NT2/D1 (cell line): ENCODE data around the gene TMEM130.

Source experiments
- DNase-seq: peaks from one replicate; pipeline ENCODE4 v3.0.0-alpha.2; 2011; ENCODE audit warnings: low read depth, low spot score
- H3K27me3 ChIP-seq: 2 replicates; pipeline ENCODE4 v1.6.0; 2011; ENCODE audit warnings: mild to moderate bottlenecking; ENCODE audit not compliant: insufficient read length, insufficient read depth
- H3K36me3 ChIP-seq: 2 replicates; pipeline ENCODE4 v1.6.1; 2011; ENCODE audit warnings: mild to moderate bottlenecking, low read length, mixed read lengths; ENCODE audit not compliant: insufficient read depth, insufficient read length
- H3K4me1 ChIP-seq: 2 replicates; pipeline ENCODE4 v1.5.1; 2011; ENCODE audit not compliant: insufficient read depth, insufficient read length
- H3K4me3 ChIP-seq: 2 replicates; pipeline ENCODE4 v1.5.1; 2011; ENCODE audit warnings: low read depth; ENCODE audit not compliant: insufficient read length
- H3K9ac ChIP-seq: 2 replicates; pipeline ENCODE4 v1.6.0; 2011; ENCODE audit warnings: low read depth; ENCODE audit not compliant: insufficient read length
- H3K9me3 ChIP-seq: 2 replicates; pipeline ENCODE4 v1.5.1; 2011; ENCODE audit warnings: mild to moderate bottlenecking, low read length; ENCODE audit not compliant: insufficient read depth
- SUZ12 ChIP-seq: IDR thresholded peaks from 2 replicates; pipeline ENCODE4 v1.6.1; 2011; ENCODE audit not compliant: insufficient read length, insufficient read depth; ENCODE audit errors: extremely low read depth
- YY1 ChIP-seq: IDR thresholded peaks from 2 replicates; pipeline ENCODE4 v1.6.1; 2011; ENCODE audit not compliant: insufficient read length, insufficient read depth
- ZNF274 ChIP-seq: IDR thresholded peaks from 2 replicates; pipeline ENCODE4 v1.6.1; 2011; ENCODE audit warnings: mild to moderate bottlenecking, low read depth, low read length

Gene TMEM130

DNA sequence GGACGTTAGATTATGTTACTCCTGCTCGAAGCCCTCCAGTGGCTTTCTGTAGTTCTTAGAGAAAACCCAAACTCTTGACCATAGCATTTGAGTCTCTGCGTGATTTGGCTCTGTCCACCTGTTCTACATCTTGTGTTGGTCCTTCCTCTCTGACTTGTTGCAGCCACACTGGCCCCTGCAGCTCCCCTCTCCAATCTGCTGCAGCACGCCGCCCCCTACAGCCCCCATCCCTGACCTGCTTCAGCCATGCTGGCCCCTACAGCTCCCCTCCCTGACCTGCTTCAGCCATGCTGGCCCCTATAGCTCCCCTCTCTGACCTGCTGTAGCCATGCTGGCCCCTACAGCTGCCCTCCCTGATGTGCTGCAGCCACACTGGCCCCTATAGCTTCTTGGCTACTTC is 37.8 kb upstream of the TMEM130 start:
- peaks cover 34% of the 10 kb centered on the region; the same call in 1 of the 2 replicates for H3K9me3 ChIP-seq
- H3K9ac ChIP-seq = no peak overlapping the region
- DNase-seq = peak; percentile 38
- H3K4me3 ChIP-seq = no peak overlapping the region
- TF ChIP-seq YY1 (no peak), SUZ12 (no peak), ZNF274 (no peak)
- no peaks in the 10 kb centered on the region for H3K4me1 ChIP-seq
- peaks cover 83% of the 10 kb centered on the region for H3K36me3 ChIP-seq
- no peaks in the 10 kb centered on the region for H3K27me3 ChIP-seq

- H3K9ac ChIP-seq = no peak overlapping the region
- H3K9me3 ChIP-seq = peaks cover 29% of the 10 kb centered on the region; the same call in 1 of the 2 replicates
- no peak overlapping the region for H3K4me3 ChIP-seq
- no peak for TF ChIP-seq YY1
- no peak for TF ChIP-seq SUZ12
- no peak for TF ChIP-seq ZNF274
- H3K4me1 ChIP-seq = no peaks in the 10 kb centered on the region
- DNase-seq = no peak
- H3K27me3 ChIP-seq = no peaks in the 10 kb centered on the region
- H3K36me3 ChIP-seq = peaks cover 83% of the 10 kb centered on the region
Observed at GRCh38 chr7:98903246-98903645, 33.4 kb upstream of the TMEM130 start.

GRCh38 chr7:98902523-98902922 is 32.7 kb upstream of the TMEM130 start:
- Histone ChIP-seq H3K36me3 (peaks cover 83% of the 10 kb centered on the region), H3K4me3 (no peak overlapping the region), H3K27me3 (no peaks in the 10 kb centered on the region), H3K9me3 (peaks cover 21% of the 10 kb centered on the region; the same call in 1 of the 2 replicates), H3K4me1 (no peaks in the 10 kb centered on the region), H3K9ac (no peak overlapping the region)
- no peak for DNase-seq
- no peak for TF ChIP-seq ZNF274
- no peak for TF ChIP-seq SUZ12
- no peak for TF ChIP-seq YY1

DNA sequence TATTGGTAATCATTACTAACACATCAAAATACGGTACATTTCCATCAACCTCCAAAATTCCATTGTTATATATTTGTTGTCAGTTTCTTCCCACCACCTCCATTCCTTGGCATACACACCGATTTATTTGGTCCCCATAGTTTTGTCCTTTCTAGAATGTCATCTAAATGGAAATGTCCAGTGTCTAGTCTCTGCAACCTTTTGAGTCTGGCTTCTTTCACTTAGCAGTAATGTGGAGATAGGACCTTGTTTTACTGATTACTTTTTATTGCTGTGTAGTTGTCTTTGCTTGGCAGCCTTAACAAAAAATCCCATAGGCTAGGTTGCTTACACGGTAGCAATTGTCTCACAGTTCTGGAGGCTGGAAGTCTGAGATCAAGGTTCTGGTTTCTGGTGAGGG is 31.0 kb upstream of the TMEM130 start:
- Histone ChIP-seq H3K4me3 (no peak overlapping the region), H3K36me3 (peaks cover 88% of the 10 kb centered on the region), H3K9ac (no peak overlapping the region), H3K9me3 (0 out of 2 replicates have a peak, but pooled peaks cover 12% of the 10 kb centered on the region), H3K27me3 (no peaks in the 10 kb centered on the region), H3K4me1 (no peaks in the 10 kb centered on the region)
- TF ChIP-seq YY1 (no peak), ZNF274 (no peak), SUZ12 (no peak)
- no peak for DNase-seq

DNA sequence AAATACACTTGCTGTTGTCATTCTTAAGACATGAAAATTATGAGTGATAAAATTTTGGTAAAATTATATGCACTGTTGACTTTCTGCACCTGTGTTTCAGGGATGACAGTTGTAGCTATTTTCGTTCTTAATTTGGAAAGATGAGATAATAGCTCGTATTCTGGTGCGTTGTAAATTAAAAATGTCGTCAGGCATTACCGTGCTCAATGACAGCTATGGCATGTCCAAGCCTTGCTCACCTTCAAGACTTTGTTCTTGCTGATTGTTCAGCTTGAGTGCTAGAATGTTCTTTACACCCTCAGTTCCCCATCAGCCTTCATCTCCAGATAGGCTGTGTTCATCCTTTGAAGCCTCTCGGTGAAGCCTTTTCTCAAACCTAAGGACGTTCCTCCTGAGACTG is 30.0 kb upstream of the TMEM130 start:
- DNase-seq = no peak
- Histone ChIP-seq H3K27me3 (no peaks in the 10 kb centered on the region), H3K36me3 (peaks cover 88% of the 10 kb centered on the region), H3K4me3 (no peak overlapping the region), H3K4me1 (no peaks in the 10 kb centered on the region), H3K9ac (no peak overlapping the region), H3K9me3 (0 out of 2 replicates have a peak, but pooled peaks cover 2% of the 10 kb centered on the region)
- no peak for TF ChIP-seq SUZ12
- no peak for TF ChIP-seq ZNF274
- TF ChIP-seq YY1 = no peak

DNA sequence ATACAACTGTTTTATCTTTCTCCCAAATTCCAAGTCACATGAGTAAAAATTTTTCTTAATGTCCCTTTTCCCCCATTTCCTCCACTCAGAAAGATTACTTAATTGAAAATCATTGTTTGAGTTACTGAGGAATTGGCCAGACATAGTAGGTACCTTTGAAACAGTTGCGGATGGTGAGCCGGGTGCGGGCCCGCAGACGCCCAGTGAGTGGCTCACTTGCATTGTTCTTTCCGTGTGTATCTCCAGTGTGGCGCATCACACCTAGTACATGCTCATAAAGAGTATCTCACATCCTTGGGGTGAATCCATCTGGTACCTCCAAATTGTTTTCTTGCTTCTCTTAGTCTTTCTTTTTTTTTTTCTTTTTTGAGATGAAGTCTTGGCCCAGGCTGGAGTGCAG is 22.8 kb upstream of the TMEM130 start:
- Histone ChIP-seq H3K4me1 (no peaks in the 10 kb centered on the region), H3K4me3 (no peak overlapping the region), H3K9me3 (no peaks in the 10 kb centered on the region), H3K36me3 (peaks cover 71% of the 10 kb centered on the region), H3K27me3 (no peaks in the 10 kb centered on the region), H3K9ac (no peak overlapping the region)
- TF ChIP-seq YY1 = no peak
- TF ChIP-seq ZNF274 = no peak
- no peak for TF ChIP-seq SUZ12
- no peak for DNase-seq

DNA sequence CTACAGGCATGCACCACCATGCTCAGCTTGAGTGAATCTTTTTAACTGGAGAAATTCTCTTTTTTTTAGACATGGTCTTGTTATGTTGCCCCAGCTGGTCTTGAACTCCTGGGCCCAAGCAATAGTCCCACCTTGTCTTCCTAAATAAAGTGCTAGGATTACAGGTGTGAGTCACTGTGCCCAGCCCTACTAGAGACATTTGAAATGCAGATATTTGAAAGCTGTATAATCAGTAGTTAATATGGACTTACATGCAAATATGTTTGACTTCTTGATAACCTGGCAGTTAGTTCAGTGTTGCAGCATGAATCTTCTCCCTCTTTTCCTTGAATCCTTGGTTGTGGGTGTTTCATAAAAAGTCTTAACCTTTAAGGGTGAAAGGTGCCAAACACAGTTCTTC is 17.2 kb upstream of the TMEM130 start:
- TF ChIP-seq ZNF274 (no peak), YY1 (no peak)

More for the DNA sequence above, 17.2 kb upstream of the TMEM130 start:
- H3K4me1 ChIP-seq = no peaks in the 10 kb centered on the region
- H3K9ac ChIP-seq = no peak overlapping the region
- no peaks in the 10 kb centered on the region for H3K27me3 ChIP-seq
- no peak overlapping the region for H3K4me3 ChIP-seq
- no peak for DNase-seq
- H3K36me3 ChIP-seq = peaks cover 70% of the 10 kb centered on the region
- no peaks in the 10 kb centered on the region for H3K9me3 ChIP-seq
